HG03060 (cell line): ENCODE measurements around the gene DLX2.

Experiments
- ATAC-seq: cut with Tn5 transposase; IDR thresholded peaks from one replicate; pipeline ENCODE4 v1.9.1; 2021; ENCODE audit warnings: low read depth, moderate number of reproducible peaks; ENCODE audit not compliant: unreplicated experiment

Gene DLX2

DNA sequence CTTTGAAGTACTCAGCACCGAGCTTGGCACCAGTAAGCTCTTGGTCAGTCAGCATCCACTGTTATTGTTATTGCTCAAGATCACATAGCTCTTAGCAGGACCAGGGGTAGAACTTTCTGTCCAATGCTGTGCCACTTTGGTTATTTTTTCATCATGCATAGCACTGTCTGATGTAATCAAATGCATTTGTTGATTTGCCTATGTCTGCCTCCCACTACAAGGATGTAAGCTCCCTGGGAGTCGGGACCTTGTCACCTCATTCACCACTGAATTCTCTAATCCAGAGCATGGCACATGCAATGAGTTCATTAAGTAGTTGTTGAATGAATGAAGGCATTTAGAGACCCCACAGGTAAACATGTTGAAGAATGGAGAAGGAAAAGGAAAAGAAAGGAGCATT, 46.4 kb downstream of the DLX2 start:
- ATAC-seq, result no peak

DNA sequence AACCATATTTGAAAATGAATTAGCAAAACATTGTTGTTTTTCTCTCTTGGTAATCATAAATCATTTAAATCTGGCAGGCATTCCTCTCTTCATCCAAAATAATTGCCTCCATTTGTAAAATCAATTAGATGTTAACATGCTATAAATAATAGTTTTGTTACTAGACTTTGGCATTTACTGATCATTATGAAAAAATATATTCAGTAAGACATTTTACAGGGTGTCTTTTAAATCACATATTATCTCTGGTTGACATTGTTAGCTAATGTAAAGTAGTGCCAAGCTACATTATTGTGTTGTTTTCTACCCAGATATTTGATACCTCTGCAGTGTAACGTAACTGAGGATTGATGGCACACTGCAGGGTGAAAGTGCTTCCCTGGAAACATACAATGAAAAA, 49.2 kb downstream of the DLX2 start:
- no peak for ATAC-seq

DNA sequence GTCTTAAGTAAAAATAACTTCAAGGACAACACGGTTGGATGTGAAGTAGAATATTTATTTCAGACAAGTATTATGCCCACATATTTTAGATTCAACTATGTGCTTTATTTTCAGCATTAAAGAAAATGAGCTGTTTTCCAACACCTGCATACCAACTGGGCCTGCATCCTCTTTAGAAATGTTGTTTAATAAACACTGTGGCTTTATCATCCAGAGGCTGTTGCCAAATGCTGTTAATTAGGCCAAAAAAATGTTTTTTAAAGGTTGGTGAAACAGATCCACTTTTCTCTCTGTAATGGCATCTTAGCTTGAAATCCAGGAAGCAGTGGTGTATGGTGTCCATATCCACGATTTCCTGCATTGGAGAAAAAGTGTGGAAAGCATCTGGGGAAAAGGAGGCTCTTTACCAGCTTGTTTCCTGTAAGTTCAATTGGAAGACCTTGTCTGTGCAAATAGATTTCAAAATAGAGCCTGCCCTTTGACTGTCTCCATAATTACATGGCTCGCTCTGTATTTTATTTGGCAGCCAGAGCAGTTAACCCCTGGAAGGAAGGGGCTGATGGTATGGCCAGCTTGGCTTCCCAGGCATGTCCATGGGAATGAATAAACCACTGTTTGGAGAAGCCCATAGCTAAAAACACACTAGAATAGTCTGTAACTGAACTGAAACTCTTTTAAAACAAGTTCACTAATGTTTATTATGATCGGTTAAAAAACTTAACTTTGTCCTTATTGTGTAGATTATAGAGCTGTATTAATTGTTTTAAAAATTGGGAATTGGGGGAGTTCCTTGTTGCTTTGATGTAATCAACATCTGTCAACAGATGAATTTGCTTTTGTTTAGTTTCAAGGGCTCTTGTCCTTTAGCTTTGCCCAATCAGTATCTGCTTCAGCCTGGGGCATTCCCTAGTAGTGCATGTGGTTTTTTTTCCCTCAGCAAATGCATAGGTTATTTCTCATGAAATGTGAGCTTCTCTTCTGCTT, 50.4 kb downstream of the DLX2 start:
- no peak for ATAC-seq

DNA sequence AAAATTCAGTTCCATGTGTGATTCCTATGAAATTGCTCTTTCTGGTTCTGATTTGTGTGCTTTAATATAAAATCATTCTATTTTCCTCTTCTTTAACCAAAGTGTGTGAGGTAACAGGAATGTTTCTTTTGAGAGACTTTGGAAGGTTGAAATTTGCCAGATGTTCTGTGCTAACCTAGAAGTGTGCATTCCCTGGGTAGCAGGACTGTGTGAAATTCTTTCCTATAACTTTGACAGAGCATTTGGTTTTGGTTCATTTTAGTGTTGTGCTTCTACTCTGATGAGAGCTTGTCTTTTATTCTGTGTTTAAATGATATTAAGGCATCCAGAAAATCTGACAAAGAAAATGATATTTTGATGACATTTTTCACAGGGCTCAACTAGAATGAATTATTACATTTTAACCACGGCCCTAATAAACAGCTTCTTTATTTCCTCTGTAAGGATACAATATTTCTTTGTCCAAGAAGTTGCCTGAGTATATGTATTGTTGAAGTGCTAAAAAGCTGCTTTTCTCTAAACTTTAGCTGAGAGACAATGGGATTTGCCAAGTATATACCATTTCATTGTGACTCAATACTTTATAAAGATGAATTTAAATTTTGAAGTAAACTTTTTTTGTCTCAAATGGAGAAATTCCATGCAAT, 52.1 kb downstream of the DLX2 start:
- no peak for ATAC-seq

DNA sequence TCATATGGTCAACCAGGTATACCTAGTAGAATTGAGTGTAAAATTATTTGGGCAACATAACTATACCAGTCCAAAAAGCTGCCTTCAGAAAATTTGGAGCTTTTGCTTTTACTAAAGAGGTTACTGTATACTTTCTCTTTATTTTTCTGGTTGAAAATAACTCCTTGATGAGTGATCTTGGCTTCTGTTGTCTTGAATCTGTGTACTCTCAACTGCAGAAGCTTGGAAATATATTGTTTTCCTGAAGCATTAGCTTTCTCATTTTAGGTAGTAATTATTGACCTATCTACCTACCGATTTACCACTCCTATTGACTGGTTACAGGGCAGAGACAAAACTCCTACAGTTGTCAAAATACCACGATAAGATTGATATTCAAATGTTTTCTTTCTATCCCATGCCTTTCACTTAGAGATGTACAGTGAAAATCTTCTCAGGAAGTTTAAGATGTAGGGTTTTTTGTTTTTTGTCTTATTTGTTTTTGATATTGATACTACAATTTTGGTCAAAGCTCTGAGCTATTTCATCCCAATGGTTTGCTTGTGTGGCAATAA, 53.1 kb downstream of the DLX2 start:
- ATAC-seq, result no peak
